GM19463 (cell line): ENCODE results near the gene ARMH3.

ENCODE experiments used
- ATAC-seq: cut with Tn5 transposase; IDR thresholded peaks from one replicate; pipeline ENCODE4 v1.9.1; 2021; ENCODE audit warnings: mild to moderate bottlenecking, moderate library complexity; ENCODE audit not compliant: unreplicated experiment

The ARMH3 gene

GRCh38 chr10:101902032-101902819 is 153.7 kb downstream of the ARMH3 start:
- peak; percentile 38 for ATAC-seq

GRCh38 chr10:101901340-101901739 is 154.6 kb downstream of the ARMH3 start:
- peak; percentile 55 for ATAC-seq

GRCh38 chr10:101897633-101898032 is 158.3 kb downstream of the ARMH3 start:
- no peak for ATAC-seq

DNA sequence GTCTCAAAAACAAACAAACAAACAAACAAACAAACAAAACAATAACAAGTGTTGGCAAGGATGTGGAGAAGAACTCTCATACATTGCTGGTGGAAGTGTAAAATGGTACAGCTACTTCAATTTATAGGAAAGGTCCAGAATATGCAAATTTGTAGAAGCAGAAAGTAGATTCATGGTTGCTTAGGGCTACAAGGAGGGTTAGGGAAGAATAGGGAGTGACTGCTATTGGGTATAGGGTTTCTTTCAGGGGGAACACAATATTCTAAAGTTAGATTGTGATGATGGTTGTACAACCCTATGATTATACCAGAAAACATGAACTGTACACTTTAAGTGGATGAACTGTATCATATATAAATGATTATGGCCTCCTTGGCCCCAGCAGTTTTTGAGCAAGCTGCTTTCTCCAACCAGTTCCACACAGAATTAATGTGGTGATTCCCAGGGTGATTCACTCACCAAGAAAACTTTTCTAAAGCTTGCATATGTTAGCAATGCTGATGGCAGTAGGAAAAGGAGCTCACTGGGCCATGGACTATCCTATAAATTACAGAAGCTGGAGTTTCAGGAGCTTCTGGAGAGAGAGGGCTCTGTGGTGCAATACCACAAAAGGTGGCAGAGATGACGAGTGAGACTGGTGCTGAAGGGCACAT is 159.6 kb downstream of the ARMH3 start:
- ATAC-seq: no peak

- ATAC-seq: no peak
Observed at GRCh38 chr10:101895781-101896180, 160.2 kb downstream of the ARMH3 start.

DNA sequence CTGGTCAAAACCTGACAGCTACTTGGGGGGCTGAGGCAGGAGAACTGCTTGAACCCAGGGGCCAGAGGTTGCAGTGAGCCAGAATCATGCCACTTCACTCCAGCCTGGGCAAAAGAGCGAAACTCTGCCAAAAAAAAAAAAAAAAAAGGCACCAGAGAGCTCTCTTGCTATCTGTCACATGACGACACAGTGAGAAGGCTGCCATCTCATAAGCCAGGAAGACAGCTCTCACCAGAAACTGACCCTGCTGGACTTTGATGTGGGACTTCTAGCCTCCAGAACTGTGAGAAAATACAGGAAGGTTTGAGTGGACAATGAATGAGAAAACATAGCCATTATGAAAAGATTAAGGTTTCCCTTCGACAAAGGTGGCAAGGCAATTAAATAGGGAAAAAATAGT is 161.2 kb downstream of the ARMH3 start:
- ATAC-seq: no peak

DNA sequence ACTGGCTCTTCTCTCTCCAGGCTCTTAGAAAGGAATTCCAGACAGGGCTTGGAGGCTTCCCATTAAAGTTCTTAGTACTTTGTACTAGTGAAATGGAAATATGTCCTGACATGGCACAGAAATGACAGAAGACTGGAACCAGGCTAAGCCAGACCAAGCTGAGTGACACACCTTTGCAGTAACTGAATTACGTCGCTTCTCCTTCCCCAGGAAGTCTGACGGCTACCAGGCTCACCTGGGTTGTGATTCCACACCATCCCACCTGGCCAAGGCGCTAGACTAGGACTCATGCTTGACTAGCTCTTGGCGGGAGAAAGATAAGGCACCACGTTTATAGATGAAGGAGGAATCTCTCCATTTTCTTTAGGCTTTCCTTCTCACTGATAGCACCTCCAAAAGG is 161.7 kb downstream of the ARMH3 start:
- ATAC-seq: no peak

DNA sequence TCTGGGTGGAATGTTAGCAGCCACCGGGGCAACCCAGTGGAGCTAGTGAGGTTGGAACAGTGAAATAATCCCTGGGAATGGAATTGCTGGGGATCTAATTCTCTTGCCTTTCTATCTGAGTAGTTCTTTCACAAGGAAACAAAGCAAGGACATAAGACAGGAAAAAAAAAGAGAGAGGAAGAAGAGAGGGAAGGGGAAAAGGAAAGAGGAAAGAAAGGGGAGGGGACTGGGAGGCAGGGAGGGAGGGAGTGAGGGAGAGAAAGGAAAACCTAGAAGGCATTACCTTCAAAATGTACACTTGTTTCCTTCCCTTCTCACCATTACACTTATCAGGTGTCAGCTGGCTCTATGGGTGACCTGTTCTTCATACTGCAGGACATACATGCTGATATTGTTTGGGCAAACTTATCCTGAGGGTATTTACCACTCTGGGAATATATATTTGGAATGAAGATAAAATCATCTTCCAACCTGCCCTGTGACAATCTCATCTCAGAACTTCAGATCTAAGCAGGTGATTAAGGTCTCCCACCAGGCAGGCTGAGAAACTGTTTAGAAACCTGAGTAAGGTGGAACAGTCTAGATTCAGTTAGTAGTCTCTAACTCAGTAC is 162.4 kb downstream of the ARMH3 start:
- no peak for ATAC-seq

- ATAC-seq: no peak
Observed at GRCh38 chr10:101892782-101893391, 163.1 kb downstream of the ARMH3 start.

- ATAC-seq: no peak
Observed at GRCh38 chr10:101889256-101890210, 166.4 kb downstream of the ARMH3 start.

- ATAC-seq: no peak
Observed at GRCh38 chr10:101888251-101888949, 167.6 kb downstream of the ARMH3 start.

DNA sequence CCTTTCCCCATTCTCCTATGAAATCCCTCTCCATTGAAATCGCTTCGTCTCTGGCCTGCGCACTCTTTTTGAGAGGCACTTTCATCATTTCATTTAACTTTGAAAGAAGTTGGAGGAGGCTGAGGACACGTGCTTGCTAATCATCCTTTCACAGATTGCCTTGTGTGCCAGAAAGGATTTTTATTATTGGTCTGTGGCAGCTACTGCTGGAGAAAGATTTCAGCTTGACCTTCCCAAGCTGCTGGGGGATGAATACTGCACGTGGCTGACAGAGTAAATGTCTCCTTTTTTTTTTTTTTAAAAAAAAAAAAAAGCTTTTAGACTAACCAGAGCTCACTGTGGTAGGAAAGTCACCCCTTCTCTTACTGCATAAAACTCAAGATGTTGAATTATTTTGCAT is 168.2 kb downstream of the ARMH3 start:
- no peak for ATAC-seq

DNA sequence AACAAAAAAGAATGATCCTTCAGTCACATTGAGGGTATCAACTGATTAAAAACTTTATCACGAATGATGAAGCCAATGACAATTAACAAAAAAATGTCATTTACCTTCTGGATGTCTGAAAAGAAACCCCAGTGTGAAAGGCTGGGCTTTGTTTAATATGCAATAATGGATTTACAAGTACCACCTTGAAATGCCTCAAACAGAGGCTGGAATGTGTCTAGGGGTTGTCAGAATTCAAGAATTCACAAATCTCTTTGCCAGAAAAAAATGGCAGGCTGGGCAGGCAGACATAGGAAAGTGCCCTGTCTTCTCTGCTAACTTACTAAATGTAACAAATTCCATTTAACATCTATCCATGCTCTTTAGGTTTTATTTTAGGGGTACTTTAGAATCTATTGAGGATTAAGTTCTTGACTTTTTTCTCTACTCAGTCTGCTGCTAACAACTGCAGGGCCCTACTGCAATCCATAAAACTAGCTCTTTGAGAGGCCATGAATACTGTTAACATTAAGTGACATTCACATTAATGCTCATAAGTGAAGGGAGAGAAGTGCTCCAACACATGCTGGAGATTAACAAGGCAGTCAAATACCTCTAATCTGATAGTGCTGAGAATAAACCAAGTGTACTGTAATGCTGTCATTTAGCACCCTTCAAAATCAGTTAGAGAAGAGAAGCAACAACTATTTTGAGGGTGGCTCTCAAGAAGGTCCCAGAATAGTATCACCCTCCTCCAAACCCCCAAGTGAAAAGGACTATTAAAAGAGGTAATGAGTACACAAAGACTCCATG is 169.3 kb downstream of the ARMH3 start:
- no peak for ATAC-seq

GRCh38 chr10:101881036-101881774 is 174.8 kb downstream of the ARMH3 start:
- ATAC-seq: no peak

GRCh38 chr10:101880232-101880573 is 175.8 kb downstream of the ARMH3 start:
- ATAC-seq: no peak

GRCh38 chr10:101879456-101880231 is 176.3 kb downstream of the ARMH3 start:
- ATAC-seq: no peak

DNA sequence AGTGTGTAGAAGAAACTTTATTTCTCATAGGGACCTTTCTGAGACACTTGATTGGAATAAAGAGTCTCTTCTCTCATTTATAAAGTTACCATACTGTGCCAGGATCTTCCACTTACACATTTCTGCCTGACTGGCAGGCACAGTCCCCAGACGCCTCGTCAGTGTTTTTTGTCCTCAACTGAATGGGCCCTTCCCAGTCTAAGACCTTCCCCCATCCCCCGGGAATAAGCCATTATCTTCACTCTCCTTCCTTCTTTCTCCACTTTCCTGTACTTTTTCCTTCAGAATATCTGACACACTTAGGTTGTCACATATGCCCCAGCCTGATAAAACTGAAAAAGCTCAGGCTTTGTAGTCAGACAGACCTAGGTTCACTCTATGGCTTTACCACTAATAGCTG is 177.1 kb downstream of the ARMH3 start:
- ATAC-seq: no peak
